GM19035 (cell line): ENCODE results near the gene PPP2R2D.
A peak's percentile ranks its signal among the peaks of the same experiment; 100 is the strongest.

Experiments used
- ATAC-seq: cut with Tn5 transposase; IDR thresholded peaks from one replicate; pipeline ENCODE4 v1.9.1; 2021; ENCODE audit not compliant: unreplicated experiment

Gene PPP2R2D

GRCh38 chr10:131900350-131901152, at the start of gene PPP2R2D:
Gene PPP2R2D (plus strand): TSS chr10:131901008. CDS start chr10:131901149, 141 bp downstream.
- peak; percentile 91 for ATAC-seq

- ATAC-seq = no peak
Observed at GRCh38 chr10:131851346-131851745, 49.5 kb upstream of the PPP2R2D start.

- ATAC-seq = no peak
Observed at GRCh38 chr10:131852176-131852822, 48.5 kb upstream of the PPP2R2D start.

GRCh38 chr10:131852823-131853609, 47.8 kb upstream of the PPP2R2D start:
- no peak for ATAC-seq

- no peak for ATAC-seq
Observed at GRCh38 chr10:131853610-131853964, 47.2 kb upstream of the PPP2R2D start.

GRCh38 chr10:131854579-131855335, 46.1 kb upstream of the PPP2R2D start:
- ATAC-seq = no peak

GRCh38 chr10:131855461-131856401, 45.1 kb upstream of the PPP2R2D start:
- no peak for ATAC-seq

GRCh38 chr10:131856441-131857094, 44.2 kb upstream of the PPP2R2D start:
- ATAC-seq = no peak

GRCh38 chr10:131857156-131858117, 43.4 kb upstream of the PPP2R2D start:
- ATAC-seq = no peak

- no peak for ATAC-seq
Observed at GRCh38 chr10:131858118-131858515, 42.7 kb upstream of the PPP2R2D start.

GRCh38 chr10:131858583-131859340, 42.0 kb upstream of the PPP2R2D start:
- no peak for ATAC-seq

GRCh38 chr10:131859341-131860020, 41.3 kb upstream of the PPP2R2D start:
- ATAC-seq = no peak

GRCh38 chr10:131860311-131860710, 40.5 kb upstream of the PPP2R2D start:
- ATAC-seq = no peak

- no peak for ATAC-seq
Observed at GRCh38 chr10:131860806-131861440, 39.9 kb upstream of the PPP2R2D start.

- ATAC-seq = no peak
Observed at GRCh38 chr10:131862548-131862947, 38.3 kb upstream of the PPP2R2D start.

GRCh38 chr10:131865223-131865917, 35.4 kb upstream of the PPP2R2D start:
- no peak for ATAC-seq
